Adrenal gland (tissue), 19 donors: ENCODE measurements around the gene CFAP73. TPM values are rescaled to one million over a fixed set of nuclear protein-coding genes. Genes with fewer than 3 reads are reported as not detected.

Experiments
- DNase-seq, 7 donors: peaks; one replicate each; pipeline ENCODE4 v3.0.0-alpha.2; 2019 to 2020
- H3K27ac ChIP-seq, 5 donors: fragments of 200-600 bp; sonication (generic) in 4 of 5; 1 replicate in 3 of 5; 2 replicates in 2 of 5; pipeline versions ENCODE4 v1.5.1 to v1.8.0; 2016 to 2020; ENCODE audit warnings: mild to moderate bottlenecking in 1 of 5
- H3K27me3 ChIP-seq: fragments of 200-600 bp; 2 replicates; pipeline ENCODE4 v1.8.0; 2021
- H3K36me3 ChIP-seq, 2 donors: fragments of 200-600 bp; replicated peaks in 1 of 2; 1 replicate in 1 of 2; 2 replicates in 1 of 2; pipeline versions ENCODE4 v1.5.1 to v1.8.0; 2018 to 2022
- H3K4me1 ChIP-seq, 2 donors: fragments of 200-600 bp; replicated peaks in 1 of 2; 1 replicate in 1 of 2; 2 replicates in 1 of 2; pipeline versions ENCODE4 v1.5.1 to v1.8.0; 2018 to 2021
- H3K4me3 ChIP-seq, 4 donors: fragments of 200-600 bp; sonication (generic) in 3 of 4; one replicate each; pipeline ENCODE4 v1.5.1; 2016 to 2018
- H3K9me3 ChIP-seq, 3 donors: fragments of 200-600 bp; sonication (generic) in 1 of 3; replicated peaks in 1 of 3; 1 replicate in 2 of 3; 2 replicates in 1 of 3; pipeline versions ENCODE4 v1.5.1 to v1.8.0; 2016 to 2021
- POLR2A ChIP-seq, 2 donors: fragments of 450-650 bp; IDR thresholded peaks; one replicate each; pipeline ENCODE4 v1.6.1; 2017; ENCODE audit warnings: antibody characterized with exemption in 2 of 2, mild to moderate bottlenecking in 2 of 2, moderate library complexity in 1 of 2
- WGBS, 4 donors: extraction: QIAGEN DNeasy Blood & Tissue Kit in 2 of 4; methylation state at CpG; one replicate each; pipeline versions ENCODE4 v1.1.5 to v1.1.7; 2013 to 2017; 5-methylcytosine and 5-hydroxymethylcytosine counted together
- intact Hi-C, 2 donors: fragments of 100-400 bp; cut with DNase I; formaldehyde crosslinking; loops; one replicate each; pipeline versions ENCODE4 v1.14.1 to v1.15.0; 2022 to 2023
- long read RNA-seq, 10 donors: library from polyadenylated mRNA in 3 of 10; unstranded in 2 of 10; stranded (forward) in 1 of 10; transcript quantifications; one replicate each; pipeline ENCODE4 v2.0.0 and lab custom pipeline, GENCODE V29; 2021 to 2026
- polyA plus RNA-seq, 3 donors: library from polyadenylated mRNA; stranded (reverse); fragments of 200-250 nt in 2 of 3; fragments of 350-450 nt in 1 of 3; fragmentation: Illumina TruSeq in 1 of 3; extraction: RNeasy Lipid Tissue Mini Kit (QIAGEN cat#74804) in 1 of 3; gene quantifications; one replicate each; pipeline ENCODE4 v1.2.3, GENCODE V29; 2013 to 2014
- total RNA-seq, 9 donors: library from RNA; depleted of rRNA in 4 of 9; stranded (reverse); fragments of >200 nt in 4 of 9; fragments of 120-200 nt in 1 of 9; fragmentation: NEBNext Ultra II Directional in 1 of 9; extraction: Animal tissue kit (Norgen Biotek cat#: 25700) in 1 of 9; gene quantifications; one replicate each; pipeline versions ENCODE4 v1.1.0 to v1.2.4, GENCODE V29; 2013 to 2023
- TF ChIP-seq, protein P1 (sequence below), 6 experiments: fragments of 450-650 bp in 4 of 6; fragments of 200-600 bp in 2 of 6; sonication (generic) in 1 of 6; IDR thresholded peaks; 1 replicate in 5 of 6; 2 replicates in 1 of 6; pipeline versions ENCODE4 v1.5.1 to v1.8.0; 2016 to 2021; ENCODE audit warnings: antibody characterized with exemption in 6 of 6, mild to moderate bottlenecking in 2 of 6, moderate library complexity in 1 of 6
- donor health status: healthy with polysubstance abuse.
- donor health status: Bipolar disorder and iron deficiency.
- donor health status: DM: yes; HTN: yes; CAD: no.
- donor health status: DM: no; HTN: no; CAD: no.
- donor health status: DM: no; HTN: no; CAD: no.
- donor health status: DM: yes; HTN: yes; CAD: no.

The CFAP73 gene
- under 1 TPM in 3 of 9 donors, not detected in 6; 0.14 to 0.28 (median 0.22) TPM for total RNA-seq
- polyA plus RNA-seq: under 1 TPM in 2 of 3 donors, not detected in 1; 0.24 to 0.57 TPM
- long read RNA-seq, donor 1: 0 reads
- long read RNA-seq, donor 2: 0 reads
- long read RNA-seq, donor 3: 0 reads
- long read RNA-seq, donor 4: 0 reads
- long read RNA-seq, donor 5: 0 reads
- long read RNA-seq, donor 6: 0 reads
- long read RNA-seq, donor 7, partial matches to known transcripts: 6 of 6 reads
- long read RNA-seq, donor 7, other reads (novel, unspliced or antisense): 0 of 6 reads
- long read RNA-seq, donor 8: 0 reads
- long read RNA-seq, donor 9: 0 reads
- long read RNA-seq, donor 10: 0 reads

DNA sequence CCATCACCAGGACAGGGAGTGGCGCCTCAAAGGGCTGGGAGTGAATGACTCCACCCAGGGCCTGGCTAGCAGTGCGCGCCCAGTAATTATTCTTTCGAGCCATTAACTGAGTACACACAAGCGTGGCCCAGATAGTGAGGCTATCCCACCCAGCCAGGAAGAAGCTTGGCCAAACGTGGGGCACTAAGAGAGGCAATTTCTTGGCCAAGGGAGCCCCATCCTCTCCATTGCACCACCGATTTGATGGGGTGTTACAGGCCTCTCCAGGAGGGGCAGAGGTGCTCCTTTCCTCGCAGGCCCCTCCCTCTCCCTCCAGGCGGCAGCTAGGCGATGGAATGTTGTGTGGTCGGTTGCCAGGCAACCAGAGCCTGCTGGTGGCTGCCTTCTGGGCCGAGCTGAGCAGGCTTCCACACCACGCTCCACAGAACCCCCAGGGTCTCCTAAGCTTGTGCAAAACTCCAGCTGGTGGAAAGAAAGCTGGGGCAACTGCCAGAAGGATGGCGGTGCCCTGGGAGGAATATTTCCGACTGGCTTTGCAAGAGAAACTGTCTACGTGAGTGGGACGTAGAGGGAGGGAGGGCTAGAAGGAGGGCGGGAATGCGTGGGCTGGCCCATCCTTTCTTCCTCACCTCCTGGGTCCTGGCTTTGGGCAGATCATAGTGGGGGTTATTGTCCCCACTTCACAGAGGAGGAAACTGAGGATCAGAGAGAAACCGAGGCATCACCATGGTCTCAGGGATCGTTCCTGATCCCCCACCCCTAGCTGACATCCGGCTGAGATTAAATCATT lies at the start of gene CFAP73:
TSS of gene CFAP73 (plus strand) at position 364 of the 790 bp plus-strand sequence. CDS start at position 498, 134 bp downstream.
- peak in 4 of 7 donors; percentile 35 to 63 (median 58) for DNase-seq
- TF ChIP-seq, protein P1, sequence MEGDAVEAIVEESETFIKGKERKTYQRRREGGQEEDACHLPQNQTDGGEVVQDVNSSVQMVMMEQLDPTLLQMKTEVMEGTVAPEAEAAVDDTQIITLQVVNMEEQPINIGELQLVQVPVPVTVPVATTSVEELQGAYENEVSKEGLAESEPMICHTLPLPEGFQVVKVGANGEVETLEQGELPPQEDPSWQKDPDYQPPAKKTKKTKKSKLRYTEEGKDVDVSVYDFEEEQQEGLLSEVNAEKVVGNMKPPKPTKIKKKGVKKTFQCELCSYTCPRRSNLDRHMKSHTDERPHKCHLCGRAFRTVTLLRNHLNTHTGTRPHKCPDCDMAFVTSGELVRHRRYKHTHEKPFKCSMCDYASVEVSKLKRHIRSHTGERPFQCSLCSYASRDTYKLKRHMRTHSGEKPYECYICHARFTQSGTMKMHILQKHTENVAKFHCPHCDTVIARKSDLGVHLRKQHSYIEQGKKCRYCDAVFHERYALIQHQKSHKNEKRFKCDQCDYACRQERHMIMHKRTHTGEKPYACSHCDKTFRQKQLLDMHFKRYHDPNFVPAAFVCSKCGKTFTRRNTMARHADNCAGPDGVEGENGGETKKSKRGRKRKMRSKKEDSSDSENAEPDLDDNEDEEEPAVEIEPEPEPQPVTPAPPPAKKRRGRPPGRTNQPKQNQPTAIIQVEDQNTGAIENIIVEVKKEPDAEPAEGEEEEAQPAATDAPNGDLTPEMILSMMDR (IDR thresholded peaks at IDR 0.05): no peak
- TF ChIP-seq POLR2A (IDR thresholded peaks at IDR 0.05): no peak
- Histone ChIP-seq H3K9me3 (no peaks in the 10 kb centered on the region), H3K36me3 (no peaks in the 10 kb centered on the region), H3K4me3 (no peak within 1 kb of the TSS), H3K4me1 (peaks cover 6 to 12% of the 10 kb centered on the region in 2 donors), H3K27ac (no peak within 1 kb of the TSS), H3K27me3 (no peaks in the 10 kb centered on the region)
- WGBS, 4 donors: 47 to 78% (median 61%) methylated on average over 11 to 22 of the region's 22 CpGs
- intact Hi-C loops: loop anchor here in 1 of 2 donors (5.0 kb wide), 1 partner anchor 97 kb away; no protein-coding TSS in a partner anchor

DNA sequence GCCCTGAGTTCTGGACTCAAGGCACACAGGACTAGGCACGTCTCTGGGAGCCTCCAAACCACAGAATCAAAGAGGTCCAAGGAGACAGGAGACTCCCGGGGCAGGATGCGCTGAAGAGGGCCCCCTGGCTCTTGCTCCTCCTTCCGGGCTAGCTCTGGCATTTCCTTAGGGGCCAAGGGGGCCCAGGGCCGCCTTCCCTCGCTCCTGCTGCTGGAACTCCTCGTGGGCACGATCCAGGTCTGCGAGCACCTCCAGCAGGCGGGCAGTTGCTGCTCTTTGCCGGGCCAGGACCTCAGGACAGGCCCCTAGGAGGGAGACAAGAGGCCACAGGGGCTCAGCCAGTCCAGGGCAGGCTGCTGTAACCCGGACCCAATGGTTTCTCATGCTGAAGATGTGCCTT lies 49.8 kb upstream of the CFAP73 start:
- intact Hi-C loops: loop anchor here in 1 of 2 donors (5.0 kb wide), 1 partner anchor 52 kb away; no protein-coding TSS in a partner anchor
- Histone ChIP-seq H3K4me3 (no peak overlapping the region), H3K36me3 (no peaks in the 10 kb centered on the region), H3K9me3 (no peaks in the 10 kb centered on the region), H3K27me3 (no peaks in the 10 kb centered on the region), H3K27ac (no peak overlapping the region), H3K4me1 (no peaks in the 10 kb centered on the region)
- no peak for TF ChIP-seq POLR2A (IDR thresholded peaks at IDR 0.05)
- TF ChIP-seq, protein P1 (IDR thresholded peaks at IDR 0.05): no peak
- 72 to 83% (median 79%) methylated on average over 2 to 12 of the region's 12 CpGs for WGBS, 4 donors
- DNase-seq: no peak

GRCh38 chr12:113101751-113102150 lies 47.8 kb upstream of the CFAP73 start:
- H3K27ac ChIP-seq: no peak overlapping the region
- no peak for TF ChIP-seq POLR2A (IDR thresholded peaks at IDR 0.05)
- TF ChIP-seq, protein P1 (IDR thresholded peaks at IDR 0.05): no peak
- H3K4me1 ChIP-seq: no peaks in the 10 kb centered on the region
- H3K9me3 ChIP-seq: no peaks in the 10 kb centered on the region
- no peaks in the 10 kb centered on the region for H3K36me3 ChIP-seq
- H3K4me3 ChIP-seq: no peak overlapping the region
- no peaks in the 10 kb centered on the region for H3K27me3 ChIP-seq
- WGBS, 4 donors: 77 to 88% (median 82%) methylated on average over 7 to 10 of the region's 10 CpGs
- intact Hi-C loops: no loop called here
- DNase-seq: no peak

DNA sequence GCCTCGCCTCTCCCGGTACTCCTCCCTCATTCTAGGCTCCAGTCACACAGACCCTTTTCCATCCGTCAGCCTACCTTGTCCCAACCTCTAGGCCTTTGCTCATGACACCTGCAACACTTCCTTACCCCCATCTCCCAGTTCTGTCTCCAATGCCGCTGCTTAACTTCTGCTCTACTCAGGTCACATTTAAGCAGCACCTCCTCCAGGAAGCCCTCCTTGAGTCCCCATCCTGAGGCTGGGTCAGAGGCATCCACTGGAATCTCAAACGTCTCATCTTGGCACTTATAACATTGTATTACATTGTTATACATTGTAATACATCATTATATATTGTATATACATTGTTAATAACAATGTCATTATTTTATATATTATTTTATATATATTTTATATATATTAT lies 46.7 kb upstream of the CFAP73 start:
- Histone ChIP-seq H3K27me3 (no peaks in the 10 kb centered on the region), H3K4me1 (no peaks in the 10 kb centered on the region), H3K36me3 (no peaks in the 10 kb centered on the region), H3K4me3 (no peak overlapping the region), H3K9me3 (no peaks in the 10 kb centered on the region), H3K27ac (no peak overlapping the region)
- no peak for DNase-seq
- TF ChIP-seq, protein P1 (IDR thresholded peaks at IDR 0.05): no peak
- no peak for TF ChIP-seq POLR2A (IDR thresholded peaks at IDR 0.05)
- intact Hi-C loops: no loop called here
- 86 to 89% (median 87%) methylated on average over 5 of the region's 5 CpGs for WGBS, 4 donors
